Stimulated activated CD4-positive, alpha-beta T cell treated with anti-CD3 and anti-CD28 coated beads, Interleukin-12 subunit alpha, Interleukin-12 subunit beta, amount 100 ng/mL, for 4 hours (primary cell): ENCODE measurements around the gene PTPRB.

ENCODE experiments used
- DNase-seq: peaks from one replicate; pipeline ENCODE4 v3.0.0-alpha.2; 2020

The PTPRB gene

GRCh38 chr12:70637303-70638085, at the start of gene PTPRB:
PTPRB (minus strand) TSS chr12:70637429; CDS start chr12:70637395, 34 bp downstream.
- no peak for DNase-seq

- DNase-seq: no peak
These were observed 49.7 kb upstream of the PTPRB start for GRCh38 chr12:70686907-70687306.

- no peak for DNase-seq
These were observed 49.1 kb upstream of the PTPRB start for GRCh38 chr12:70686299-70686698.

- no peak for DNase-seq
These were observed 46.7 kb upstream of the PTPRB start for GRCh38 chr12:70683976-70684375.

- DNase-seq: no peak
These were observed 34.5 kb upstream of the PTPRB start for GRCh38 chr12:70671698-70672097.

- DNase-seq: no peak
These were observed 33.7 kb upstream of the PTPRB start for GRCh38 chr12:70670948-70671347.

- DNase-seq: no peak
These were observed 30.0 kb upstream of the PTPRB start for GRCh38 chr12:70667253-70667652.

GRCh38 chr12:70666364-70666763, 29.1 kb upstream of the PTPRB start:
- DNase-seq: no peak

GRCh38 chr12:70664465-70664881, 27.2 kb upstream of the PTPRB start:
- DNase-seq: no peak

GRCh38 chr12:70663838-70664237, 26.6 kb upstream of the PTPRB start:
- no peak for DNase-seq

GRCh38 chr12:70661466-70662161, 24.4 kb upstream of the PTPRB start:
- no peak for DNase-seq

- no peak for DNase-seq
These were observed 23.5 kb upstream of the PTPRB start for GRCh38 chr12:70660620-70661219.

GRCh38 chr12:70660002-70660604, 22.9 kb upstream of the PTPRB start:
- no peak for DNase-seq

GRCh38 chr12:70659077-70659606, 21.9 kb upstream of the PTPRB start:
- no peak for DNase-seq

GRCh38 chr12:70657616-70658286, 20.5 kb upstream of the PTPRB start:
- DNase-seq: no peak

GRCh38 chr12:70652451-70652850, 15.2 kb upstream of the PTPRB start:
- no peak for DNase-seq

GRCh38 chr12:70648831-70649230, 11.6 kb upstream of the PTPRB start:
- no peak for DNase-seq

GRCh38 chr12:70648191-70648590, 11.0 kb upstream of the PTPRB start:
- no peak for DNase-seq

- no peak for DNase-seq
These were observed 9.6 kb upstream of the PTPRB start for GRCh38 chr12:70646850-70647249.

GRCh38 chr12:70645494-70646317, 8.5 kb upstream of the PTPRB start:
- DNase-seq: no peak

- no peak for DNase-seq
These were observed 7.6 kb upstream of the PTPRB start for GRCh38 chr12:70644861-70645260.

GRCh38 chr12:70643939-70644338, 6.7 kb upstream of the PTPRB start:
- no peak for DNase-seq
